GM23338 (cell line): ENCODE results near the gene PRAC2. TPM values are rescaled to one million over a fixed set of nuclear protein-coding genes. Genes with fewer than 3 reads are reported as not detected.

Experiments
- ATAC-seq: fragments of 200-7000 bp; cut with Tn5 transposase; 3 replicates; pipeline ENCODE4 v1.9.1; 2020
- DNase-seq: peaks from one replicate; pipeline ENCODE4 v3.0.0-alpha.2; 2015; ENCODE audit warnings: low spot score
- H2AFZ ChIP-seq: fragments of 200-600 bp; sonication (generic); 2 replicates; pipeline ENCODE4 v1.8.0; 2016; ENCODE audit warnings: antibody characterized with exemption, mild to moderate bottlenecking, moderate library complexity
- H3F3A ChIP-seq: fragments of 200-600 bp; sonication (generic); replicated peaks from 2 replicates; pipeline ENCODE4 v1.8.0; 2017; ENCODE audit warnings: antibody characterized with exemption, mixed run types, low read depth
- H3K27ac ChIP-seq: fragments of 200-600 bp; sonication (generic); 2 replicates; pipeline ENCODE4 v1.6.1; 2016; ENCODE audit warnings: low read depth
- H3K27me3 ChIP-seq: fragments of 200-600 bp; sonication (generic); 2 replicates; pipeline ENCODE4 v1.8.0; 2016; ENCODE audit warnings: mild to moderate bottlenecking, mixed run types, moderate library complexity; ENCODE audit not compliant: insufficient read depth
- H3K36me3 ChIP-seq: fragments of 200-600 bp; sonication (generic); 2 replicates; pipeline ENCODE4 v1.8.0; 2016; ENCODE audit warnings: mild to moderate bottlenecking; ENCODE audit not compliant: insufficient read depth
- H3K4me1 ChIP-seq: fragments of 200-600 bp; sonication (generic); 2 replicates; pipeline ENCODE4 v1.8.0; 2016; ENCODE audit warnings: mild to moderate bottlenecking, moderate library complexity; ENCODE audit not compliant: insufficient read depth
- H3K4me2 ChIP-seq: fragments of 200-600 bp; sonication (generic); 2 replicates; pipeline ENCODE4 v1.7.1; 2017; ENCODE audit warnings: mixed run types
- H3K4me3 ChIP-seq: fragments of 200-600 bp; sonication (generic); 2 replicates; pipeline ENCODE4 v1.6.1; 2016; ENCODE audit warnings: mixed run types
- H3K79me2 ChIP-seq: fragments of 200-600 bp; sonication (generic); replicated peaks from 2 replicates; pipeline ENCODE4 v1.8.0; 2017; ENCODE audit warnings: mild to moderate bottlenecking; ENCODE audit not compliant: insufficient read depth
- H3K9me2 ChIP-seq: fragments of 200-600 bp; sonication (generic); 2 replicates; pipeline ENCODE4 v1.8.0; 2017; ENCODE audit not compliant: insufficient read depth
- H4K20me1 ChIP-seq: fragments of 200-600 bp; sonication (generic); replicated peaks from 2 replicates; pipeline ENCODE4 v1.8.0; 2017; ENCODE audit warnings: mild to moderate bottlenecking; ENCODE audit not compliant: insufficient read depth
- H3K27ac Mint-ChIP-seq: 2 replicates; pipeline ENCODE4 v1.8.0; 2020; ENCODE audit warnings: inconsistent platforms, mild to moderate bottlenecking, moderate library complexity, mixed read lengths
- H3K27me3 Mint-ChIP-seq: 3 replicates; pipeline ENCODE4 v1.8.0; 2022; ENCODE audit warnings: low read depth, mild to moderate bottlenecking, moderate library complexity, mixed read lengths, inconsistent platforms; ENCODE audit not compliant: insufficient read depth, poor library complexity
- H3K36me3 Mint-ChIP-seq: 3 replicates; pipeline ENCODE4 v1.8.0; 2021; ENCODE audit warnings: low read depth, mild to moderate bottlenecking, inconsistent platforms, moderate library complexity, mixed read lengths
- H3K4me1 Mint-ChIP-seq: 3 replicates; pipeline ENCODE4 v1.8.0; 2020; ENCODE audit warnings: mild to moderate bottlenecking, inconsistent platforms, mixed read lengths
- H3K4me3 Mint-ChIP-seq: 3 replicates; pipeline ENCODE4 v1.8.0; 2021; ENCODE audit warnings: moderate library complexity, mild to moderate bottlenecking, inconsistent platforms, mixed read lengths
- H3K9me3 Mint-ChIP-seq: 3 replicates; pipeline ENCODE4 v1.8.0; 2020; ENCODE audit warnings: moderate library complexity, mild to moderate bottlenecking, inconsistent platforms, mixed read lengths
- CREB1 ChIP-seq: fragments of 250-450 bp; sonication (Bioruptor Pico); IDR thresholded peaks from 2 replicates; pipeline ENCODE4 v1.5.0; 2020; ENCODE audit warnings: low read depth, mild to moderate bottlenecking, moderate library complexity
- EZH2 ChIP-seq: fragments of 200-600 bp; sonication (generic); IDR thresholded peaks from one replicate; pipeline ENCODE4 v1.8.0; 2017; ENCODE audit warnings: antibody characterized with exemption, mild to moderate bottlenecking, low read depth; ENCODE audit not compliant: unreplicated experiment
- EZH2phosphoT487 ChIP-seq: fragments of 200-600 bp; sonication (generic); IDR thresholded peaks from one replicate; pipeline ENCODE4 v1.8.1; 2018; ENCODE audit warnings: antibody characterized with exemption; ENCODE audit not compliant: unreplicated experiment
- JUNB ChIP-seq: IDR thresholded peaks from one replicate; pipeline ENCODE4 v1.6.1; 2016; ENCODE audit warnings: antibody characterized with exemption; ENCODE audit not compliant: unreplicated experiment
- NANOG ChIP-seq: IDR thresholded peaks from 2 replicates; pipeline ENCODE4 v1.6.1; 2016; ENCODE audit warnings: antibody characterized with exemption, borderline replicate concordance
- POLR2AphosphoS5 ChIP-seq: IDR thresholded peaks from 2 replicates; pipeline ENCODE4 v1.6.1; 2016; ENCODE audit warnings: antibody characterized with exemption, low read depth
- STAT1 ChIP-seq: IDR thresholded peaks from one replicate; pipeline ENCODE4 v1.6.1; 2016; ENCODE audit warnings: antibody characterized with exemption; ENCODE audit not compliant: unreplicated experiment
- ZNF114 ChIP-seq: fragments of 250-450 bp; sonication (Bioruptor Pico); IDR thresholded peaks from 2 replicates; pipeline ENCODE4 v1.5.0; 2020; ENCODE audit warnings: mild to moderate bottlenecking, moderate library complexity
- ZNF331 ChIP-seq: fragments of 250-450 bp; sonication (Bioruptor Pico); IDR thresholded peaks from 2 replicates; pipeline ENCODE4 v1.5.0; 2020; ENCODE audit warnings: low read depth, mild to moderate bottlenecking, moderate library complexity
- polyA plus RNA-seq: library from polyadenylated mRNA; unstranded; fragments of >200 nt; fragmentation: Nextera tagmentation; extraction: Ambion mirVana; gene quantifications from 2 replicates; pipeline ENCODE4 v1.2.1, GENCODE V29; 2016
- total RNA-seq: library from RNA; depleted of rRNA; stranded (reverse); fragments of >200 nt; shearing (Covaris generic); gene quantifications from 2 replicates; pipeline ENCODE4 v1.2.3, GENCODE V29; 2014
- TF ChIP-seq, protein P1 (sequence below): IDR thresholded peaks from one replicate; pipeline ENCODE4 v1.6.1; 2018; ENCODE audit warnings: antibody characterized with exemption; ENCODE audit not compliant: unreplicated experiment
- TF ChIP-seq, protein P2 (sequence below): IDR thresholded peaks from 2 replicates; pipeline ENCODE4 v1.6.1; 2016; ENCODE audit warnings: antibody characterized with exemption
- TF ChIP-seq, protein P3 (sequence below), 2 experiments: fragments of 200-600 bp in 1 of 2; sonication (generic) in 1 of 2; conservative IDR thresholded peaks; 2 replicates each; pipeline versions ENCODE4 v1.5.1 to v1.6.1; 2016 to 2017; ENCODE audit warnings: antibody characterized with exemption in 2 of 2, low read depth in 2 of 2, mild to moderate bottlenecking in 2 of 2, moderate library complexity in 1 of 2

The PRAC2 gene
- total and polyA plus RNA-seq, 2 experiments from 2014 or later, result not detected

DNA sequence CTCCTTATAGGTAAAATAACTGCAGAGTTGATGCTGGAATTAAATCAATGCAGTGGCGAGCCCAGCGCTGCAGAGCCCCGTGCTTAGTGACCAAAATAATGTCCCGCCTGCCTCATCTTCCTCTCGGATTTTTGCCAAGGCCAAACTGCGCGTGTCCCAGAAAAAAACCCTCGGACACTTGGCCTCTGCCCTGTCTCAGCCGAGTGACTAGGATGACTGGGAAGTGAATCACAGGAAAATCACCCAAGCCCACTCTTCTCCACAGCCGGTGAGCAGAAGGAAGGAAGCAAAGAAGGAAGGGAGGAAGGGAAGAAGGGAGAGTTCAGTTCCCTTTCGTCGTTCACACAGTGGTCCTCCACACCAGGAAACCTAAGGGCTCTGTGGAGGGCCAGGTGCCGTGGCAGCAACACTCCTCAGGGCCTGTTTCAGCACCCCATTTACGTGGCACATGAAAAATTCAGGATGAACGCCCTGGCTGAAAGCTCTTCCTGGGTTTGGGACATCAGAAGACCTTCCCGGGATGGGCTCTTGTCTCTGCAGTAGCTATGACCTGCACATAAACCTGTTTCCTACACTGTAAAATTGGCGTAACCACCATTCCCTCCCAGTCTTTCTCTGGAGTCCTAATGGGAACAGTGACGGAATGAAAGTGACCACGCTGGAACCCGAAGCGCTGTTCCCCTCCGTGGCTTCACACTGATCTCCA, 31.0 kb downstream of the PRAC2 start (continued):
- TF ChIP-seq EZH2 (peak; percentile 30), POLR2AphosphoS5 (no peak), STAT1 (no peak)
- TF ChIP-seq, protein P1, sequence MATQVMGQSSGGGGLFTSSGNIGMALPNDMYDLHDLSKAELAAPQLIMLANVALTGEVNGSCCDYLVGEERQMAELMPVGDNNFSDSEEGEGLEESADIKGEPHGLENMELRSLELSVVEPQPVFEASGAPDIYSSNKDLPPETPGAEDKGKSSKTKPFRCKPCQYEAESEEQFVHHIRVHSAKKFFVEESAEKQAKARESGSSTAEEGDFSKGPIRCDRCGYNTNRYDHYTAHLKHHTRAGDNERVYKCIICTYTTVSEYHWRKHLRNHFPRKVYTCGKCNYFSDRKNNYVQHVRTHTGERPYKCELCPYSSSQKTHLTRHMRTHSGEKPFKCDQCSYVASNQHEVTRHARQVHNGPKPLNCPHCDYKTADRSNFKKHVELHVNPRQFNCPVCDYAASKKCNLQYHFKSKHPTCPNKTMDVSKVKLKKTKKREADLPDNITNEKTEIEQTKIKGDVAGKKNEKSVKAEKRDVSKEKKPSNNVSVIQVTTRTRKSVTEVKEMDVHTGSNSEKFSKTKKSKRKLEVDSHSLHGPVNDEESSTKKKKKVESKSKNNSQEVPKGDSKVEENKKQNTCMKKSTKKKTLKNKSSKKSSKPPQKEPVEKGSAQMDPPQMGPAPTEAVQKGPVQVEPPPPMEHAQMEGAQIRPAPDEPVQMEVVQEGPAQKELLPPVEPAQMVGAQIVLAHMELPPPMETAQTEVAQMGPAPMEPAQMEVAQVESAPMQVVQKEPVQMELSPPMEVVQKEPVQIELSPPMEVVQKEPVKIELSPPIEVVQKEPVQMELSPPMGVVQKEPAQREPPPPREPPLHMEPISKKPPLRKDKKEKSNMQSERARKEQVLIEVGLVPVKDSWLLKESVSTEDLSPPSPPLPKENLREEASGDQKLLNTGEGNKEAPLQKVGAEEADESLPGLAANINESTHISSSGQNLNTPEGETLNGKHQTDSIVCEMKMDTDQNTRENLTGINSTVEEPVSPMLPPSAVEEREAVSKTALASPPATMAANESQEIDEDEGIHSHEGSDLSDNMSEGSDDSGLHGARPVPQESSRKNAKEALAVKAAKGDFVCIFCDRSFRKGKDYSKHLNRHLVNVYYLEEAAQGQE, result no peak
- TF ChIP-seq, protein P2, sequence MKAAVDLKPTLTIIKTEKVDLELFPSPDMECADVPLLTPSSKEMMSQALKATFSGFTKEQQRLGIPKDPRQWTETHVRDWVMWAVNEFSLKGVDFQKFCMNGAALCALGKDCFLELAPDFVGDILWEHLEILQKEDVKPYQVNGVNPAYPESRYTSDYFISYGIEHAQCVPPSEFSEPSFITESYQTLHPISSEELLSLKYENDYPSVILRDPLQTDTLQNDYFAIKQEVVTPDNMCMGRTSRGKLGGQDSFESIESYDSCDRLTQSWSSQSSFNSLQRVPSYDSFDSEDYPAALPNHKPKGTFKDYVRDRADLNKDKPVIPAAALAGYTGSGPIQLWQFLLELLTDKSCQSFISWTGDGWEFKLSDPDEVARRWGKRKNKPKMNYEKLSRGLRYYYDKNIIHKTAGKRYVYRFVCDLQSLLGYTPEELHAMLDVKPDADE, result no peak

DNA sequence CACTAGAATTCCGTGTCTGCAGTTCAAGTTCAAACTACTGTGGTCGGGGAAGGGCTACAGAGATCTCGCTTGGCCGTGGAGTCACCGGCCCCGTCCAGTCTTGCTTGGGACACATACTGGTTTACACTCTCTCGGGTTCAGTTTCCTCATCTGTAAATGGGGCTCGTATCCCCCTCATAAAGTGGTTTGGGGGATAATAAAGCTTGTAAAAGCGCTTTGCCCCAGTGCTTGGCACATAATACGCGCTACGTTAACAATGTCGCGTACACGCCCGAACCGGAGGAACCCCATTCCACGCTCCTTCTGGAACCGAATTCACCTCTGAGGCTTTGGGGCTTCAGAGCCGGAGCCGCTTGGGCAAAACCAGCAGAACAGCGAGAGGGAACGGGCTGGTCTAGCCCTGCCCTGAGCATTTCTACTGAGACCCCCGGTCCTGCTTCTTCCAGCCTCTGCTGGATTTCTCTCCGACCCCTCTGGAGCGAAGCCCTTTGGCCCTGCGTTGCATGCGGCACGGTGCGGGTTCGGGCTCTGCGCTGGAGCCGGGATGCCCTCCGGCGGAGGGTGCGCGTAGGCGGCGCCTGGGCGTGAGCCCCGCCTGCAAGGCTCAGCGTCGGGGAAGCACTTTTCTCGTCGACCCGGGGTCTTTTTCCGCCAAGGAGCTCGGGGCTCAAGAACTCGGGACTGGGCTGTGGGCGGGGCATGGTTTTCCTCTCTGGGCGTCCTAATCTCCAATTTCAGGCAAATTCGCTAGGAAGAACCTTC, 31.7 kb downstream of the PRAC2 start:
- H3K36me3 ChIP-seq, result no peaks in the 10 kb centered on the region
- peaks cover 100% of the 10 kb centered on the region for H3K27me3 ChIP-seq
- Mint-ChIP-seq H3K27ac (no peak overlapping the region), H3K4me3 (peak overlapping the region; percentile 52), H3K27me3 (peaks cover 97% of the 10 kb centered on the region), H3K4me1 (peaks cover 11% of the 10 kb centered on the region), H3K9me3 (0 out of 3 replicates have a peak, but pooled peaks cover 5% of the 10 kb centered on the region), H3K36me3 (no peaks in the 10 kb centered on the region)
- peaks cover 25% of the 10 kb centered on the region; the same call in 1 of the 2 replicates for H3K4me1 ChIP-seq
- peaks cover 34% of the 10 kb centered on the region for H4K20me1 ChIP-seq
- TF ChIP-seq, protein P3, sequence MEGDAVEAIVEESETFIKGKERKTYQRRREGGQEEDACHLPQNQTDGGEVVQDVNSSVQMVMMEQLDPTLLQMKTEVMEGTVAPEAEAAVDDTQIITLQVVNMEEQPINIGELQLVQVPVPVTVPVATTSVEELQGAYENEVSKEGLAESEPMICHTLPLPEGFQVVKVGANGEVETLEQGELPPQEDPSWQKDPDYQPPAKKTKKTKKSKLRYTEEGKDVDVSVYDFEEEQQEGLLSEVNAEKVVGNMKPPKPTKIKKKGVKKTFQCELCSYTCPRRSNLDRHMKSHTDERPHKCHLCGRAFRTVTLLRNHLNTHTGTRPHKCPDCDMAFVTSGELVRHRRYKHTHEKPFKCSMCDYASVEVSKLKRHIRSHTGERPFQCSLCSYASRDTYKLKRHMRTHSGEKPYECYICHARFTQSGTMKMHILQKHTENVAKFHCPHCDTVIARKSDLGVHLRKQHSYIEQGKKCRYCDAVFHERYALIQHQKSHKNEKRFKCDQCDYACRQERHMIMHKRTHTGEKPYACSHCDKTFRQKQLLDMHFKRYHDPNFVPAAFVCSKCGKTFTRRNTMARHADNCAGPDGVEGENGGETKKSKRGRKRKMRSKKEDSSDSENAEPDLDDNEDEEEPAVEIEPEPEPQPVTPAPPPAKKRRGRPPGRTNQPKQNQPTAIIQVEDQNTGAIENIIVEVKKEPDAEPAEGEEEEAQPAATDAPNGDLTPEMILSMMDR (conservative IDR thresholded peaks at IDR 0.05; ENCODE audit: low read depth in 2 of 2), result no peak
- no peak for TF ChIP-seq NANOG
- peak; percentile 98 for TF ChIP-seq EZH2
- peak; percentile 52 for TF ChIP-seq EZH2phosphoT487
- TF ChIP-seq, protein P1, result no peak
- no peak for TF ChIP-seq JUNB
- no peak for TF ChIP-seq ZNF331 (CRISPR knock-in tag)
- TF ChIP-seq POLR2AphosphoS5, result no peak
- no peak for TF ChIP-seq STAT1
- no peak for TF ChIP-seq ZNF114 (CRISPR knock-in tag)
- 0 out of 2 replicates have a peak, but pooled peaks have one; percentile 9 for TF ChIP-seq CREB1 (CRISPR knock-in tag)
- H3K4me2 ChIP-seq, result peak overlapping the region; percentile 71
- H3K9me2 ChIP-seq, result no peaks in the 10 kb centered on the region
- H3K27ac ChIP-seq, result no peak overlapping the region
- ATAC-seq, result peak; percentile 78
- 0 out of 2 replicates have a peak overlapping the region, but pooled peaks have one; percentile 28 for H2AFZ ChIP-seq
- peaks cover 23% of the 10 kb centered on the region; the same call in 1 of the 2 replicates for H3F3A ChIP-seq
- DNase-seq, result peak; percentile 83
- peak overlapping the region; percentile 44 for H3K4me3 ChIP-seq
- no peaks in the 10 kb centered on the region for H3K79me2 ChIP-seq
